H9 (cell line): ENCODE results near the gene SH3RF3. TPM values are rescaled to one million over a fixed set of nuclear protein-coding genes. Genes with fewer than 3 reads are reported as not detected.

ENCODE experiments used
- DNase-seq: peaks from one replicate; pipeline ENCODE4 v3.0.0-alpha.2; 2017
- H2AFZ ChIP-seq: one replicate; pipeline ENCODE4 v1.6.1; 2013; ENCODE audit warnings: mild to moderate bottlenecking, low read length, control low read depth, moderate library complexity
- H2AK5ac ChIP-seq: 2 replicates; pipeline ENCODE4 v1.6.1; 2013; ENCODE audit warnings: low read length, control low read depth, mixed read lengths; ENCODE audit not compliant: insufficient read length
- H2BK120ac ChIP-seq: one replicate; pipeline ENCODE4 v1.6.1; 2013; ENCODE audit warnings: low read depth, mild to moderate bottlenecking, low read length, control low read depth, inconsistent platforms; ENCODE audit not compliant: poor library complexity, severe bottlenecking
- H2BK12ac ChIP-seq: 2 replicates; pipeline ENCODE4 v1.6.1; 2013; ENCODE audit warnings: low read length, control low read depth, mixed read lengths, low read depth; ENCODE audit not compliant: insufficient read length
- H2BK15ac ChIP-seq: 2 replicates; pipeline ENCODE4 v1.6.1; 2013; ENCODE audit warnings: low read depth, low read length, control low read depth
- H2BK20ac ChIP-seq: one replicate; pipeline ENCODE4 v1.6.1; 2013; ENCODE audit warnings: low read depth, mild to moderate bottlenecking, low read length, control low read depth, inconsistent platforms; ENCODE audit not compliant: poor library complexity, severe bottlenecking
- H2BK5ac ChIP-seq: 2 replicates; pipeline ENCODE4 v1.6.1; 2013; ENCODE audit warnings: low read length, control low read depth, mixed read lengths; ENCODE audit not compliant: insufficient read length
- H3K14ac ChIP-seq: 2 replicates; pipeline ENCODE4 v1.6.1; 2013; ENCODE audit warnings: low read length, control low read depth; ENCODE audit not compliant: insufficient read depth
- H3K18ac ChIP-seq: 2 replicates; pipeline ENCODE4 v1.6.1; 2013; ENCODE audit warnings: low read depth, mild to moderate bottlenecking, mixed read lengths, low read length, control low read depth; ENCODE audit not compliant: insufficient read length
- H3K23ac ChIP-seq: 2 replicates; pipeline ENCODE4 v1.6.1; 2013; ENCODE audit warnings: low read length, control low read depth, mixed read lengths, low read depth; ENCODE audit not compliant: insufficient read length
- H3K23me2 ChIP-seq: 2 replicates; pipeline ENCODE4 v1.6.1; 2013; ENCODE audit warnings: low read depth, mild to moderate bottlenecking, mixed read lengths, low read length, control low read depth; ENCODE audit not compliant: insufficient read length, poor library complexity, severe bottlenecking
- H3K27ac ChIP-seq: 2 replicates; pipeline ENCODE4 v1.5.1; 2013; ENCODE audit warnings: low read length, control low read depth, mixed read lengths, low read depth; ENCODE audit not compliant: insufficient read length
- H3K27me3 ChIP-seq: 2 replicates; pipeline ENCODE4 v1.6.1; 2013; ENCODE audit warnings: low read length, control low read depth, inconsistent platforms; ENCODE audit not compliant: insufficient read depth
- H3K4ac ChIP-seq: 2 replicates; pipeline ENCODE4 v1.6.1; 2013; ENCODE audit warnings: low read depth, mild to moderate bottlenecking, control low read depth, inconsistent platforms, low read length, moderate library complexity
- H3K4me1 ChIP-seq: 2 replicates; pipeline ENCODE4 v1.6.1; 2013; ENCODE audit warnings: low read length, control low read depth, inconsistent platforms; ENCODE audit not compliant: insufficient read depth
- H3K4me2 ChIP-seq: 2 replicates; pipeline ENCODE4 v1.6.1; 2013; ENCODE audit warnings: low read length, control low read depth, mixed read lengths; ENCODE audit not compliant: insufficient read length, insufficient read depth
- H3K56ac ChIP-seq: 2 replicates; pipeline ENCODE4 v1.6.1; 2013; ENCODE audit warnings: low read depth, mild to moderate bottlenecking, mixed read lengths, low read length, control low read depth; ENCODE audit not compliant: insufficient read length
- H3K79me1 ChIP-seq: 2 replicates; pipeline ENCODE4 v1.6.1; 2013; ENCODE audit warnings: low read depth, mild to moderate bottlenecking, moderate library complexity, low read length, control low read depth, inconsistent platforms; ENCODE audit not compliant: insufficient read depth, poor library complexity, severe bottlenecking
- H3K79me2 ChIP-seq: 2 replicates; pipeline ENCODE4 v1.6.1; 2013; ENCODE audit warnings: low read length, control low read depth, inconsistent platforms; ENCODE audit not compliant: insufficient read depth
- H3K9ac ChIP-seq: 2 replicates; pipeline ENCODE4 v1.6.1; 2013; ENCODE audit warnings: low read length, control low read depth, mixed read lengths; ENCODE audit not compliant: insufficient read length; ENCODE audit errors: extremely low read depth
- H3K9me3 ChIP-seq: one replicate; pipeline ENCODE4 v1.6.1; 2013; ENCODE audit warnings: low read depth, low read length, inconsistent platforms; ENCODE audit not compliant: control insufficient read depth
- H3T11ph ChIP-seq: one replicate; pipeline ENCODE4 v1.6.1; 2013; ENCODE audit warnings: mild to moderate bottlenecking, low read length, control low read depth, inconsistent platforms
- H4K20me1 ChIP-seq: one replicate; pipeline ENCODE4 v1.6.1; 2013; ENCODE audit not compliant: control insufficient read depth, insufficient read length, insufficient read depth
- H4K5ac ChIP-seq: 2 replicates; pipeline ENCODE4 v1.6.1; 2013; ENCODE audit warnings: low read depth, mild to moderate bottlenecking, mixed read lengths, low read length, control low read depth; ENCODE audit not compliant: insufficient read length
- H4K8ac ChIP-seq: replicated peaks from 2 replicates; pipeline ENCODE4 v1.6.1; 2013; ENCODE audit warnings: low read length, control low read depth, mixed read lengths, low read depth; ENCODE audit not compliant: insufficient read length
- H4K91ac ChIP-seq: 2 replicates; pipeline ENCODE4 v1.6.1; 2013; ENCODE audit warnings: low read depth, mild to moderate bottlenecking, moderate library complexity, mixed read lengths, low read length, control low read depth; ENCODE audit not compliant: insufficient read length
- H3K27ac Mint-ChIP-seq, 3 experiments: 2 replicates in 2 of 3; 3 replicates in 1 of 3; pipeline ENCODE4 v1.8.0; 2020 to 2021; ENCODE audit warnings: mixed read lengths in 3 of 3, mild to moderate bottlenecking in 1 of 3, moderate library complexity in 1 of 3
- H3K27me3 Mint-ChIP-seq: 2 replicates; pipeline ENCODE4 v1.8.0; 2021; ENCODE audit warnings: low read depth, mild to moderate bottlenecking, moderate library complexity, mixed read lengths
- H3K36me3 Mint-ChIP-seq, 3 experiments: 2 replicates in 2 of 3; 3 replicates in 1 of 3; pipeline ENCODE4 v1.8.0; 2020 to 2021; ENCODE audit warnings: low read depth in 3 of 3, mixed read lengths in 3 of 3; ENCODE audit not compliant: insufficient read depth in 1 of 3
- H3K4me1 Mint-ChIP-seq, 2 experiments: 2 replicates each; pipeline ENCODE4 v1.8.0; 2020; ENCODE audit warnings: mixed read lengths in 2 of 2
- H3K4me3 Mint-ChIP-seq, 2 experiments: 2 replicates in 1 of 2; 3 replicates in 1 of 2; pipeline ENCODE4 v1.8.0; 2020 to 2021; ENCODE audit warnings: mild to moderate bottlenecking in 2 of 2, mixed read lengths in 2 of 2, moderate library complexity in 1 of 2
- H3K9me3 Mint-ChIP-seq, 2 experiments: 2 replicates in 1 of 2; 3 replicates in 1 of 2; pipeline ENCODE4 v1.8.0; 2020; ENCODE audit warnings: mild to moderate bottlenecking in 2 of 2, mixed read lengths in 2 of 2, moderate library complexity in 1 of 2
- CTCF ChIP-seq: fragments of 200-600 bp; sonication (generic); conservative IDR thresholded peaks from 3 replicates; pipeline ENCODE4 v1.8.0; 2021; ENCODE audit warnings: antibody characterized with exemption, mild to moderate bottlenecking
- WGBS: extraction: QIAGEN DNeasy Blood & Tissue Kit; methylation state at CpG from one replicate; pipeline ENCODE4 v1.1.7; 2013; ENCODE audit warnings: missing lambda C conversion rate, low lambda C conversion rate, mixed read lengths; ENCODE audit not compliant: insufficient read length; ENCODE audit errors: extremely low coverage; 5-methylcytosine and 5-hydroxymethylcytosine counted together
- total RNA-seq: library from RNA; stranded (reverse); gene quantifications from 2 replicates; pipeline ENCODE4 v1.2.1, GENCODE V29; 2021

Gene SH3RF3
- total RNA-seq, 1 experiment from 2014 or later = 0.46 TPM

GRCh38 chr2:109478906-109479493 is 350.0 kb downstream of the SH3RF3 start:
- no peak overlapping the region for H2BK12ac ChIP-seq
- no peaks in the 10 kb centered on the region for H3K23me2 ChIP-seq
- no peak overlapping the region for H4K8ac ChIP-seq
- H3K14ac ChIP-seq = peak overlapping the region; percentile 63; the same call in 1 of the 2 replicates
- H3K4me1 Mint-ChIP-seq = no peaks in the 10 kb centered on the region
- no peaks in the 10 kb centered on the region for H3K27me3 ChIP-seq
- no peak overlapping the region for H3K4me3 Mint-ChIP-seq
- no peak overlapping the region for H4K91ac ChIP-seq
- no peak overlapping the region for H2BK5ac ChIP-seq
- peaks cover under 1% of the 10 kb centered on the region; the same call in 1 of the 2 replicates for H3K27me3 Mint-ChIP-seq
- H3K4ac ChIP-seq = no peak overlapping the region
- DNase-seq = no peak
- no peak overlapping the region for H3K27ac Mint-ChIP-seq
- no peaks in the 10 kb centered on the region for H3K9me3 Mint-ChIP-seq
- no peak overlapping the region for H2BK20ac ChIP-seq
- no peaks in the 10 kb centered on the region for H3K79me2 ChIP-seq
- H4K20me1 ChIP-seq = no peaks in the 10 kb centered on the region
- WGBS = no CpG with 5 or more reads among the region's 12 CpGs
- no peak overlapping the region for H2AK5ac ChIP-seq
- no peak overlapping the region for H3K23ac ChIP-seq
- H3K4me2 ChIP-seq = no peak overlapping the region
- no peaks in the 10 kb centered on the region for H3K36me3 Mint-ChIP-seq
- H3K4me1 ChIP-seq = no peaks in the 10 kb centered on the region
- TF ChIP-seq CTCF = no peak
- no peak overlapping the region for H2BK120ac ChIP-seq
- no peak overlapping the region for H2AFZ ChIP-seq
- H3K18ac ChIP-seq = no peak overlapping the region
- H3K79me1 ChIP-seq = no peaks in the 10 kb centered on the region
- no peak overlapping the region for H4K5ac ChIP-seq
- no peak overlapping the region for H3K56ac ChIP-seq
- H2BK15ac ChIP-seq = no peak overlapping the region
- H3T11ph ChIP-seq = no peak overlapping the region
- no peak overlapping the region for H3K9ac ChIP-seq
- H3K9me3 ChIP-seq = no peaks in the 10 kb centered on the region
- H3K27ac ChIP-seq = no peak overlapping the region
